Measurements from ENCODE around the gene CACNA2D3.

DNA sequence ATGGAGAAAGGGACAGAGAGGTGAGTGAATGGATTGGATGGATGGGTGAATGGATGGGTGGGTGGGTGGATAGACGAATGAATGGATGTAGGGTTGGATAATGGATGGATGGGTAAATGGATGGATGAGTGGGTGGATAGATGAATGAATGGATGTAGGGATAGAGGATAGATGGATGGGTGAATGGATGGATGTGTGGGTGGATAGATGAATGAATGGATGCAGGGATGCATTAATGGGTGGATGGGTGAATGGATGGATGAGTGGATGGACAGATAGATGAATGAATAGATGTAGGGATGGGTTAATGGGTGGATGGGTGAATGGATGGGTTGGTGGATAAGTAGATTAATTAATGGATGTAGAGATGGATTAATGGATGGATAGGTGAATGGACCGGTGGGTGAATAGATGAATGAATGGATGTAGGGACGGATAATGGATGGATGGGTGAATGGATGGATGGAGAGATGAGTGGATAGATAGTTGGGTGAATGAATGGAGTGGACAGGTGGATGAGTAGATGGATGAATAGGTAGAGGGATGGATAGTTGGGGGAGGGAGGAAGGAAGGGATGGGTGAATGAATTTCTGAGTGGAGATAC is 28.6 kb downstream of the CACNA2D3 start:
- no peak for TF ChIP-seq CTCF (IDR thresholded peaks at IDR 0.05)
- no peak for TF ChIP-seq POLR2A (IDR thresholded peaks at IDR 0.05)

Measured in lower leg skin (tissue), 3 donors.